NCI-H2107 treated with DMSO at 0.1 percent for 48 hours (cell line): ENCODE data around the gene SEC23IP.
"Not testable (repeated sequence)": the region's sequence is repeated elsewhere in the genome, so short reads cannot be mapped to it uniquely, and the experiment has no call there.

ENCODE experiments used
- DNase-seq: peaks from one replicate; lab custom pipeline; 2025; ENCODE audit not compliant: unreplicated experiment; lab: John Stamatoyannopoulos, UW

SEC23IP gene

GRCh38 chr10:119892188-119893065 is at the start of gene SEC23IP:
SEC23IP (plus strand) TSS chr10:119892730; CDS start chr10:119892783, 53 bp downstream.
- DNase-seq, result peak; percentile 62

DNA sequence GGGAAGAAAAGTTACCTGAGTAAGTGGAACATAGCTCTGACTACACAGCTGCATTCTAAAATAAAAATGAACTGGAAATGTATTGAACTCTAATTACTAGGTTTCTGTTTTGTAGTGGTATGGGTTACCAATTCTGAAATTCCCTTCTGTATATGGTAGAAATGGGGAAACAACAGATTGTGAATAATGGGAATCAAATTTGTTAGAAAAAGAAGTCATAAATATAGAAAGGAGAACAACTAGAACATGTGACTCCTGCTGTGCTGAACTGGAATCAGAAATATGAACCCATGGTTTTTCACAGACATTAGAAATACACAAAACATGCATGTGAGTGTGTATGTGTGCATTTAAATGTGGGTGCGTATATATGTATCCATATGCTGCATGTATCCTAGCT is 46.9 kb upstream of the SEC23IP start:
- no peak for DNase-seq

GRCh38 chr10:119849031-119849789 is 43.3 kb upstream of the SEC23IP start:
- DNase-seq, result no peak

GRCh38 chr10:119849944-119850343 is 42.6 kb upstream of the SEC23IP start:
- no peak for DNase-seq

DNA sequence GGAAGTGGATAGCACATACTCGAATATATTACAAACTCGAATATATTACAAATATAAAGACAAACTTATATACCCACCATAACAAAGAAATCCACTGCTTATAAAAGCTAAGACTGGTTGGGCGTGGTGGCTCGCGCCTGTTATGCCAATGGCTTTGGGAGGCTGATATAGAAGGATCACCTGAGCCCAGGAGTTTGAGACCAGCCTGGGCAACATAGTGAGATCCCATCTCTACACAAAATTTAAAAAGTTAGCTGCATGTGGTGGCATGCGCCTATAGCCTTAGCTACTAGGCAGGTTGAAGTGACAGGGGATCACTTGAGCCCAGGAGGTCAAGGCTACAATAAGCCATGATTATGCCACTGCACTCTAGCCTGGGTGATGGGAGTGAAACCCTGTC is 40.3 kb upstream of the SEC23IP start:
- no peak for DNase-seq

DNA sequence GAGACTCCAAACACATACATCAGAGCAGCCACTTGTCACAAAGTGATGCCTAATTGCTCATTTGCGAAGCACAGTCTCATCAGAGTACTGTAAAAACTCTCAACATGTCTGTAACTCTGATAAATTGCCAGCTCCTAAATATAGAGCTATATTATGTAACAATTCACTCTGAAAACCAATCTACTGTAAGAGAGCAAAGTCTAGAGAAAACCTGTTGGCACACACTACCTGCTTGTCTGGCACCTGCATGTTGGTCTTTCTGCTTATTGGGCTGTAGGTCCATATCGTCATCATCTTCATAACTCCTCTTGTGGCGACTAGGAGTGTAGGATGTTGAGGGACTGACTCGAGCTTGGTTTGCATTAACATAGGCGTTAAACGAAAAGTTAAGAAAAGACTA is 39.7 kb upstream of the SEC23IP start:
- DNase-seq, result no peak

DNA sequence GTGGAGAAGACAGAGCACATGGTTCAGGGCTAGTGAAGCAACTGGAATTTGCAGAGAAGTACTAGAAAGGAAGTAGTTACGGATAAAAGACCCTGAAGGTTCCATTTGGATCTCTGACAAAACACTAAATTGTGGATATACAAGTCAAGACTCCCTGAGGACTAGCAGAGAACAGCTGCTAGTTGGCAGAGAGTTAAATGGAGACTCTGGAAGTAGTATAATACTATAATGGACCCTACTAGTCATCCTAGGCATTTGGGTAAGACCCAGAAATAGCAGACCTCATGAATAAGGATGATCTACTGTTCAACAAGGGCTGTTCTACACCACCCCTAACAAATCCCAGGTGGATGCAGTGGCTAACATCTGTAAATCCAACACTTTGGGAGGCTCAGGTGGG is 39.0 kb upstream of the SEC23IP start:
- DNase-seq, result no peak

- no peak for DNase-seq
Measured at GRCh38 chr10:119858063-119858462, 34.5 kb upstream of the SEC23IP start.

DNA sequence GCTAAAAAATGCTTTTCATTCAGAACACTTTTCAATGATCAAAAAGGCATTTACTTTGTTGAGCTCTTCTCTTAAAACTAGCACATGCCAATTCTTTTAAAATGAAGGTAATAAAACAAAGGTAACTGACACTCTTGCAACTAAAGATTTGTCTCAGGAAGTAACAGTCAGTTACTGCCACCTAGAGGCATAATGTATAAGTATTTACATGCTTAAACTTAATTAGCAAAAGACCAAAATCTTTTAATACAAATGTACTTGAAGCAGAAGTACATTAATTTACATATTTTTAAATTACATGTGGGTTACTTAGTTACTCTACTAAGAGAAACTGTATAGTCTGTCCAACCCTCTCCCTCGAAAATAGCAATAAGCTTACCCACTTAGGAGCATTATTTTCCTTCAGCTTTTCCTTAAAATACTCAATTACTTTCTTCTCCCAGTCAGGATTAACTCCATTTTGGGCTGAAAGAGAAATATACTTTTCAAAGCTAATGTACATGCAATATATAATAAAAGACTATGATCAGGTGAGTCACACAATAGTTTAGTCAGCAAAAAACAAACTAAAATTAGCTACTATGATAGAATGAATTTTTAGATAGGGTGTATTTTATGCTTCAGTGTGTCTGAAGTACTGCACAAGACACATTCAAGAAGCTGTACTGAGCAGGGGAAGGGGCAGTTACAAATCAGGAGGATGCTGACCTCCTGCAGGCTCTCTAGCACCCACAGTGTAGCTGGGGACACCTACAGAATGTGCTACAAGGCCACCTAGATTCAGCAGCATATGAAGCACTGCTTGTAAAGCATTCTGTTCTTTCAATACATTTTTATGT is 32.9 kb upstream of the SEC23IP start:
- DNase-seq, result peak; percentile 3

- no peak for DNase-seq
Measured at GRCh38 chr10:119860866-119861607, 31.5 kb upstream of the SEC23IP start.

DNA sequence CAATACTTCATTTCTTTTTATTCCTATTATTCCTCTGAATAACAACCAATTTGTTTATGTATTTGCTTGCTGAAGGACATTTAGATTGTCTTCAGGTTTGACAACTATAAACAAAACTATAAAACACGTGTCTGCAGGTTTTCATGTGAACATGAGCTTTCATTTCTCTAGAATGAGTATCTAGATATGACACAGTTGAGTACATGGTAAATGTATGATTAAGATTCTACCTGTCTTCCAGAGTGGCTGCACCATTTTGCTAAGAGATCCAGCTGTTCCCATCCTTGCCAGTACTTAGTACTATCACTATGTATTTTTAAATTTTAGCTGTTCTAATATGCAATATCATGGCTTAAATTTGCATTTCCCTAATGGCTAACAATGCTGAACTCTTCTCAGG is 30.0 kb upstream of the SEC23IP start:
- DNase-seq, result no peak

DNA sequence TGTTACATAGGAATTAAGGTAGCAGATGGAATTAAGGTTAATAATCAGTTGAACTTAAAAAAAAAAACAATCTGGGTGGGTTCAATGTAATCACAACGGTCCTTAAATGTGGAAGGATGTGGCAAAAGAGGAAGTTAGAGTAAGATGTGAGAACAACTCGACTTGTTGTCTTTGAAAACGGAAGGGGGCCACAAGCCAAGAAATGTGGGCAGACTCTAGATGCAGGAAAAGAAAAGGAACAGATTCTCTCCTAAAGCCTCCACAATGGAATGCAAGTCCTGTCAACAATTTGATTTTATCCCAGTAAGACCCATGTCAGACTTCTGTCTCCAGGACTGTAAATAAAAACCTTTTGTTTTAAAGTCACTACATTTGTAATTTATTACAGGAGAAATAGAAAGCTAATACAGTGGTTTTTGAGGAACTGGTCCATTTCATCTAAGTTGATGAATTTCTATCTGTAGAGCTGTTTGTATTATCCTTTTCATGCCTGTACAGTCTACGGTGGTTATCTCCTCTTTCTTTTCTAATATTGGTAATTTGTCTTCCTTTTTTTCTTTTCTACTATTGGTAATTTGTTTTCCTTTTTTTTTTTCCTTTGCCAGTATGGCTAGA is 28.5 kb upstream of the SEC23IP start:
- DNase-seq, result no peak

GRCh38 chr10:119865699-119866240 is 26.8 kb upstream of the SEC23IP start:
- no peak for DNase-seq

DNA sequence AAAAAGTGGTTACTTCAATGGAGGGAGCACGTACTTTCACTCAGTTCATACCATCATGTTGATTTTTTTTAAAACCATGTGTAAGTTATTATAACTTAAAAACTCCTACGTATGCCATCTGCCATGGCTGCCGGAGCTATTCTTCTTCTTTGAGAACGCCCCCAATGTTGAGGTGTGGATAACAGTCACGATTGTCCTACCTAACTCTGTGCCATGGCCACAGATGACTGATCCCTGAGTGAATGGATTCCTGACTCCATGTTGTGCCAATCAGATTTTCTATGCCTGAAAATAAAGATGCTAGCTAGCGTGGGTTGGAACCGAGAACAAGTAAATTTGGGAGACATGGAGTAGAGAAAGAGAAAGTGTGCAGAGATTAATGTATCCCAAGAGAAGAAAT is 25.2 kb upstream of the SEC23IP start:
- DNase-seq, result no peak

DNA sequence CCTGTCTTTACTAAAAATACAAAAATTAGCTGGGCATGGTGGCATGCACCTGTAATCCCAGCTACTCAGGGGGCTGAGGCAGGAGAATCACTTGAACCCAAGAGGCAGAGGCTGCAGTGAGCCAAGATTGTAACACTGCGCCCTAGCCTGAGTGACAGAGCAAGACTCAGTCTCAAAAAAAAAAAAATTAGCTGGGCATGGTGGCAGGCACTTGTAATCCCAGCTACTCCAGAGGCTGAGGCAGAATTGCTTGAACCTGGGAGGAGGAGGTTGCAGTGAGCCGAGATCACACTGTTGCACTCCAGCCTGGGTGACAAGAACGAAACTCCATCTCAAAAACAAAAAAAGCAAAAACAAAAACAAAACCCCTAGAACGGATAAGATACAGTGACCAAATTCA is 23.1 kb upstream of the SEC23IP start:
- DNase-seq, result not testable (repeated sequence)

DNA sequence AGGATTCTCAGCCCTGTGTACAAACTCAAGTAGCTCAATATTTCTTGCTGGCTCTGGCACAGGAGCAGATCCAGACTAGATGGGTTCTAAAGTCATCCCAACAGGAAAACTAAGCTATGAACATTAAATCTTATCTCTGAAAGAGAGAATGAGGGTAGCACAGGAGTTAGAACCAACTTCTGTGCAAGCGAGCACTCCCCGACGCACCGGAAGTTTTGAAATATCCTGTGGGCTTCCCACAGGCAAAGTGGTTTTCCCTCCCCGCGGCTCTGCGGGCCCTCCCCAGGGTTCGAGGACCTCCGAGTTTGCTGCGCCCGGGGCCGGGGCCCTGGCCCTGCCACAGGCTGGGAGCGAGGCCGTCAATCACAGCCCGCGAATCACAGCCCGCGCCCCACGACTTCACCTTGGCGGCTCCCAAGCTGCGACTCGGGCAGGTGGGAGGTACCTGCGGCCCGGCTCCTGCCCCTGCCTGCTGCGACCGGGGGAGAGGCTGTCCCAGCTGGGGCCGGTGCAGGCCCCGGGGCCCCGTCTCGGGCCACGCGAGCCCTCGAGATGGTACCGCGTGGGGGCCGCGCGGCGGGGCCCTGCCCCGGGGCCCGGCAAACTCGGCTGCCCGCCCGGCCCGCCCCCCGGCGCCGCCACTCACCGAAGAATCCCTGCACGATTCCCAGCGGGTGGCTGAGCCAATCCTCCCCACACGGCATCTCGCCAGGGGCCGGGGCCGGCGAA is 20.5 kb upstream of the SEC23IP start:
- no peak for DNase-seq

GRCh38 chr10:119872610-119872859 is 20.0 kb upstream of the SEC23IP start, which contains the start of gene MCMBP:
MCMBP (minus strand) TSS chr10:119872843; CDS start chr10:119872584, 259 bp downstream.
- DNase-seq, result no peak

GRCh38 chr10:119872860-119873681 is 19.5 kb upstream of the SEC23IP start:
- peak; percentile 45 for DNase-seq

GRCh38 chr10:119878524-119878923 is 14.0 kb upstream of the SEC23IP start:
- DNase-seq, result no peak
